ENCODE measurements around the gene PFKM.

GRCh38 chr12:48105867-48106680, 13.1 kb upstream of the PFKM start, which contains the start of gene SENP1:
- TF ChIP-seq POLR2A (IDR thresholded peaks at IDR 0.05; ENCODE audit: low read depth, low read length) (peak; percentile 79), TAF1 (IDR thresholded peaks at IDR 0.05; ENCODE audit: low read depth, low read length) (peak; percentile 73), POLR2AphosphoS5 (IDR thresholded peaks at IDR 0.05; ENCODE audit: low read depth, low read length) (peak; percentile 79), PAX5 (IDR thresholded peaks at IDR 0.05; ENCODE audit: insufficient read depth, low read length, severe bottlenecking) (peak; percentile 99)
